ENCODE data around the gene MAP3K20.

MAP3K20 gene

DNA sequence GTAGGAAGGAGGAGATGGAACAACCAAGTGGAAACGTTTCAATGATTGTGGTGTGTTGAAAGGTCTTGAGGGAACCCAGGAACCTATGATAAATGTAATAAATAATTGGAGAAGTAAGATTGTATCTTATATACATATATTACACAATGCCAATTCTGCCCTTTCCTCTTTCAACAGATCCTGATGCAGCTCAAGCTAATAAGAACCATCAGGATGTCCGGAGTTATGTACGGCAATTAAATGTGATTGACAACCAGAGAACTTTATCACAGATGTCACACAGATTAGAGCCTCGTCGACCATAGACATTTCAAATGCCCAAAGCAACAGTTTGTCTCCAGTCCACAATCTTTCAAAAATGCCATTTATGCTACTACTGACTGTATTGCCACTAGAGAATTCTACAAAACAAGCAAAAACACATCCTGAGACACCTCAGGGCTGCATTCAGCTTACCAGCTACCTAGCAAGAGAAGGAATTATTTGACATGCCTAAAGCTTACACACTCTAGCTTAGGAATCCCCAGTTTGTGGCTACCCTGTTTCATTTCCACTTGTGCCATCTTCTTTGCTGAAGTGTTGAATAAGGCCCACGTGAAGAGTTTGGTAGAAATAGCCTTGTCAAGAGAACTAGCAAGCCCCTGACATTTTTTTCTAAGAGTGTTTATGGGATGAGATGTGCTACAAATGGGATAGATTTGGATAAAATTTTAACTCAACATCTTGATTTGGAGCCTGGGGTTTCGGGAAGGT, 24.0 kb upstream of the MAP3K20 start:
- H3K27ac ChIP-seq (ENCODE audit: low read length) = no peak overlapping the region
- H3K4me1 ChIP-seq (ENCODE audit: low read length) = peaks cover 20% of the 10 kb centered on the region

DNA sequence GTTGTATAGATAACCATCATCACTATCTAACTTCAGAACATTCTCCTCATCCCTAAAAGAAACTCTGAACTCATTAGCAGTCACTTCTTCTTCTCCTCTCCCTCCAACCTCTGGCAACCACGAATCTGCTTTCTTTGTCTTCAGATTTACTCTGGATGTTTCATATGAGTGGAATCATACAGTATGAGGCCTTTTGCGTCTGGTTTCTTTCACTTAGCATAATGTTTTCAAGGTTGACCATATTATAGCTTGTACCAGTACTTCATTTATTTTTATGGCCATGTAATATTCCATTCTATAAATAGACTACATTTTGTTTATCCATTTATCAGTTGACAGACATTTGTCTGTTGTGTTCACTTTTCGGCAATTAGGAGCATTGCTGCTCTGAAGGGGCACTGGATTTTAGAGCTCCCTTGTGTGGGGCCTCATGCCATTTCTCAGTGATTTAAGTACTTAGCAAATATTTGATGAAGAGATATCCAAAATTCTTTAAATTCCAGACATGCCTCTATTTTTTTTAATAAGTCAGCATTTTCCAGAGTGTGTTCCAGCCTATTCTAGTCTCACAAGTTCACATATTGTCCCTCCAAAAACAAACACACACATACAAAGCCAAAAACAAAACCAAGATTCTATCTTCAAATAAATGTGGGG, 22.5 kb upstream of the MAP3K20 start:
- H3K4me3 ChIP-seq (ENCODE audit: low read length) = no peak overlapping the region
- H3K27ac ChIP-seq (ENCODE audit: low read length) = no peak overlapping the region
- H3K27me3 ChIP-seq (ENCODE audit: low read depth, low read length) = peaks cover 21% of the 10 kb centered on the region
- TF ChIP-seq EZH2phosphoT487 (IDR thresholded peaks at IDR 0.05; ENCODE audit: low read depth) = no peak
- TF ChIP-seq, protein P1, sequence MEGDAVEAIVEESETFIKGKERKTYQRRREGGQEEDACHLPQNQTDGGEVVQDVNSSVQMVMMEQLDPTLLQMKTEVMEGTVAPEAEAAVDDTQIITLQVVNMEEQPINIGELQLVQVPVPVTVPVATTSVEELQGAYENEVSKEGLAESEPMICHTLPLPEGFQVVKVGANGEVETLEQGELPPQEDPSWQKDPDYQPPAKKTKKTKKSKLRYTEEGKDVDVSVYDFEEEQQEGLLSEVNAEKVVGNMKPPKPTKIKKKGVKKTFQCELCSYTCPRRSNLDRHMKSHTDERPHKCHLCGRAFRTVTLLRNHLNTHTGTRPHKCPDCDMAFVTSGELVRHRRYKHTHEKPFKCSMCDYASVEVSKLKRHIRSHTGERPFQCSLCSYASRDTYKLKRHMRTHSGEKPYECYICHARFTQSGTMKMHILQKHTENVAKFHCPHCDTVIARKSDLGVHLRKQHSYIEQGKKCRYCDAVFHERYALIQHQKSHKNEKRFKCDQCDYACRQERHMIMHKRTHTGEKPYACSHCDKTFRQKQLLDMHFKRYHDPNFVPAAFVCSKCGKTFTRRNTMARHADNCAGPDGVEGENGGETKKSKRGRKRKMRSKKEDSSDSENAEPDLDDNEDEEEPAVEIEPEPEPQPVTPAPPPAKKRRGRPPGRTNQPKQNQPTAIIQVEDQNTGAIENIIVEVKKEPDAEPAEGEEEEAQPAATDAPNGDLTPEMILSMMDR (IDR thresholded peaks at IDR 0.05; ENCODE audit: low read depth, low read length) = no peak
- peaks cover 19% of the 10 kb centered on the region for H3K4me1 ChIP-seq (ENCODE audit: low read length)
- H3K9ac ChIP-seq (ENCODE audit: low read length) = no peak overlapping the region
- H3K36me3 ChIP-seq (replicated peaks; ENCODE audit: low read depth, low read length) = no peaks in the 10 kb centered on the region
- H2AFZ ChIP-seq (ENCODE audit: low read depth, low read length) = no peak overlapping the region
- no peaks in the 10 kb centered on the region for H3K9me3 ChIP-seq (ENCODE audit: insufficient read depth, low read length)
- H3K4me2 ChIP-seq (ENCODE audit: low read length) = no peak overlapping the region
- H4K20me1 ChIP-seq (ENCODE audit: insufficient read depth, low read length) = no peaks in the 10 kb centered on the region
- H3K79me2 ChIP-seq (ENCODE audit: low read length) = no peaks in the 10 kb centered on the region

More for the DNA sequence above, 24.0 kb upstream of the MAP3K20 start:
- peaks cover 9% of the 10 kb centered on the region for H3K27me3 ChIP-seq (ENCODE audit: low read depth, low read length)
- H3K9me3 ChIP-seq (ENCODE audit: insufficient read depth, low read length) = no peaks in the 10 kb centered on the region
- H3K36me3 ChIP-seq (replicated peaks; ENCODE audit: low read depth, low read length) = no peaks in the 10 kb centered on the region
- TF ChIP-seq EZH2phosphoT487 (IDR thresholded peaks at IDR 0.05; ENCODE audit: low read depth) = no peak
- TF ChIP-seq, protein P1 (IDR thresholded peaks at IDR 0.05; ENCODE audit: low read depth, low read length) = no peak
- no peaks in the 10 kb centered on the region for H4K20me1 ChIP-seq (ENCODE audit: insufficient read depth, low read length)
- H2AFZ ChIP-seq (ENCODE audit: low read depth, low read length) = no peak overlapping the region
- no peak overlapping the region for H3K4me2 ChIP-seq (ENCODE audit: low read length)
- H3K9ac ChIP-seq (ENCODE audit: low read length) = no peak overlapping the region
- no peaks in the 10 kb centered on the region for H3K79me2 ChIP-seq (ENCODE audit: low read length)
- H3K4me3 ChIP-seq (ENCODE audit: low read length) = no peak overlapping the region

DNA sequence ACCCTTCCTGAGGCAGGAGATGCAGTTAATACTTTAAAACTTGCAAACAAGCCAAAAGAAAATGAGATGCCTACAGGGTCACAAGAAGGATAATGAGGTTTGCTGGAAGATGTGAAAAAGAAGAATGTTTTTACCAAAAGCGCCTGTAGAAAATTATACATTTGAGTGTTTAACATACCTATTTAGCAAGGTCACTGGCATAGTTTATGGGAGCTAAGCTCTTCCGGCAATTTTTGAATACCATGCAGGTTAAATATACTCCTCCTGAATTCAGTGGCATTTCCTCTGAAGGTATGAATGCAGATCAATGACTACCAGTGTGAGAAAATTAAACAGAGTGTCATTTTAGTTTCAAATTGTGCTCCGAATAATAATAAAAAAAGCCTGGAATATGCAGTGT, 21.2 kb upstream of the MAP3K20 start:
- H3K4me3 ChIP-seq (ENCODE audit: low read length) = no peak overlapping the region
- H4K20me1 ChIP-seq (ENCODE audit: insufficient read depth, low read length) = no peaks in the 10 kb centered on the region
- H3K27ac ChIP-seq (ENCODE audit: low read length) = no peak overlapping the region
- H3K27me3 ChIP-seq (ENCODE audit: low read depth, low read length) = peaks cover 22% of the 10 kb centered on the region
- no peak overlapping the region for H2AFZ ChIP-seq (ENCODE audit: low read depth, low read length)
- no peak overlapping the region for H3K4me2 ChIP-seq (ENCODE audit: low read length)
- TF ChIP-seq EZH2phosphoT487 (IDR thresholded peaks at IDR 0.05; ENCODE audit: low read depth) = no peak
- TF ChIP-seq, protein P1 (IDR thresholded peaks at IDR 0.05; ENCODE audit: low read depth, low read length) = no peak
- H3K79me2 ChIP-seq (ENCODE audit: low read length) = no peaks in the 10 kb centered on the region
- no peaks in the 10 kb centered on the region for H3K36me3 ChIP-seq (replicated peaks; ENCODE audit: low read depth, low read length)
- no peak overlapping the region for H3K9ac ChIP-seq (ENCODE audit: low read length)
- peaks cover 15% of the 10 kb centered on the region for H3K4me1 ChIP-seq (ENCODE audit: low read length)
- H3K9me3 ChIP-seq (ENCODE audit: insufficient read depth, low read length) = no peaks in the 10 kb centered on the region

DNA sequence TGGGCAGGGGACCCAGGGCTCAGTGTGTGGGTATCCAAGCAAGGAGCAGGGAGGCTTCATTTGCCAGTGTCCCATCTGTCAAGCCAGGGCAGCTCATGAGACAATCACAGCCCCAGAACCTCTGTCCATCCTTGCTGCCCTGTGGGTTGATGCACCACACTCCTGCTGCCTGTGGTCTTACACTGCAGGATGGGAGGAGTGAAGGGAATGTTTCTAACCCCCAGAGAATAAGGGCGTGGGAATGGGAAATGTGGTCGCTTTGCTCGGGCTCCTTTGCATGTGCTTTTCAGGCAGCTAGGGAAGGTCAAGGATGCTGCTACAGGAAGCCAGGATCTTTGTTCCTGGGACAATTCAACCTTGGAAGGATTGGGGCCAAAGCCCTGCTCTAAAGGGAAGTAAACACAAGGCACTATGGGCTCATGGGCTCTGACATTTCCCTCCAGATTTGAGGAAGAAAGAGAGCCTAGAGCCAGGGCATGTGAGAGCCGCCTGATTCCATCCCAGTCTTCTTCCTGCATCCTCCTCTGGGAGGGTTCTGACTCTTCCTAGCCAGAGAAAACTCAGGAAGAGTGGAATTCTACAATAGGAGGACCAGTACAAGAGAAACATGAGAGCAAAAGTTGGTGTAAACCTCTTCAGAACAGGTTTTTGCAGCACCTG, 18.8 kb upstream of the MAP3K20 start:
- TF ChIP-seq, protein P1 (IDR thresholded peaks at IDR 0.05; ENCODE audit: low read depth, low read length) = no peak
- TF ChIP-seq EZH2phosphoT487 (IDR thresholded peaks at IDR 0.05; ENCODE audit: low read depth) = no peak
- H4K20me1 ChIP-seq (ENCODE audit: insufficient read depth, low read length) = no peaks in the 10 kb centered on the region
- no peak overlapping the region for H3K27ac ChIP-seq (ENCODE audit: low read length)
- H3K4me1 ChIP-seq (ENCODE audit: low read length) = peaks cover 20% of the 10 kb centered on the region
- no peaks in the 10 kb centered on the region for H3K9me3 ChIP-seq (ENCODE audit: insufficient read depth, low read length)
- no peak overlapping the region for H3K9ac ChIP-seq (ENCODE audit: low read length)
- peaks cover 22% of the 10 kb centered on the region for H3K27me3 ChIP-seq (ENCODE audit: low read depth, low read length)
- H3K4me2 ChIP-seq (ENCODE audit: low read length) = no peak overlapping the region
- H3K36me3 ChIP-seq (replicated peaks; ENCODE audit: low read depth, low read length) = no peaks in the 10 kb centered on the region
- H2AFZ ChIP-seq (ENCODE audit: low read depth, low read length) = no peak overlapping the region
- no peak overlapping the region for H3K4me3 ChIP-seq (ENCODE audit: low read length)
- H3K79me2 ChIP-seq (ENCODE audit: low read length) = no peaks in the 10 kb centered on the region
